CD4-positive, CD25-positive, alpha-beta regulatory T cell (primary cell): ENCODE results near the gene TMEM248. TPM values are rescaled to one million over a fixed set of nuclear protein-coding genes. Genes with fewer than 3 reads are reported as not detected.

ENCODE experiments used
- ATAC-seq, 2 donors: fragments of 150-1000 bp; cut with Tn5 transposase; one replicate each; pipeline ENCODE4 v1.10.0; 2021; ENCODE audit warnings: low read depth in 2 of 2, moderate number of reproducible peaks in 2 of 2, moderate library complexity in 1 of 2
- DNase-seq, 3 donors: peaks; one replicate each; pipeline versions ENCODE4 v3.0.0 to v3.0.0-alpha.2; 2012 to 2022; ENCODE audit warnings: mixed read lengths in 1 of 3
- H3K27ac ChIP-seq: one replicate; pipeline ENCODE4 v1.7.0; 2013; ENCODE audit warnings: mild to moderate bottlenecking, low read length; ENCODE audit not compliant: insufficient read depth, poor library complexity, severe bottlenecking
- H3K27me3 ChIP-seq: one replicate; pipeline ENCODE4 v1.7.0; 2013; ENCODE audit warnings: low read length; ENCODE audit not compliant: control insufficient read depth, insufficient read depth
- H3K36me3 ChIP-seq: one replicate; pipeline ENCODE4 v1.7.0; 2013; ENCODE audit warnings: mild to moderate bottlenecking, low read length, moderate library complexity; ENCODE audit not compliant: control insufficient read depth, insufficient read depth
- H3K4me1 ChIP-seq: 2 replicates; pipeline ENCODE4 v1.7.0; 2013; ENCODE audit warnings: mild to moderate bottlenecking, low read length; ENCODE audit not compliant: insufficient read depth, control insufficient read depth, poor library complexity, severe bottlenecking
- H3K4me3 ChIP-seq: one replicate; pipeline ENCODE4 v1.7.0; 2013; ENCODE audit warnings: low read depth, mild to moderate bottlenecking, low read length, moderate library complexity
- H3K9me3 ChIP-seq, 2 experiments: 1 replicate in 1 of 2; 2 replicates in 1 of 2; pipeline ENCODE4 v1.7.0; 2013; ENCODE audit warnings: low read length in 2 of 2, mild to moderate bottlenecking in 1 of 2, moderate library complexity in 1 of 2; ENCODE audit not compliant: control insufficient read depth in 2 of 2
- H3K27ac Mint-ChIP-seq, 3 donors: one replicate each; pipeline ENCODE4 v1.8.0; 2020 to 2022; ENCODE audit warnings: mild to moderate bottlenecking in 3 of 3, mixed read lengths in 3 of 3, moderate library complexity in 2 of 3
- H3K27me3 Mint-ChIP-seq: one replicate; pipeline ENCODE4 v1.8.0; 2022; ENCODE audit warnings: mild to moderate bottlenecking, mixed read lengths
- H3K36me3 Mint-ChIP-seq: one replicate; pipeline ENCODE4 v1.8.0; 2020; ENCODE audit warnings: mixed read lengths
- H3K4me1 Mint-ChIP-seq, 4 donors: one replicate each; pipeline ENCODE4 v1.8.0; 2020 to 2022; ENCODE audit warnings: mixed read lengths in 4 of 4, mild to moderate bottlenecking in 1 of 4
- H3K4me3 Mint-ChIP-seq, 4 donors: one replicate each; pipeline ENCODE4 v1.8.0; 2020 to 2022; ENCODE audit warnings: mild to moderate bottlenecking in 4 of 4, mixed read lengths in 4 of 4, moderate library complexity in 3 of 4
- H3K9me3 Mint-ChIP-seq, 7 donors: one replicate each; pipeline ENCODE4 v1.8.0; 2020 to 2022; ENCODE audit warnings: mixed read lengths in 7 of 7, mild to moderate bottlenecking in 3 of 7, moderate library complexity in 2 of 7
- polyA plus RNA-seq, 4 donors: library from polyadenylated mRNA; unstranded; fragments of 300-500 nt; fragmentation: Illumina TruSeq; gene quantifications; one replicate each; pipeline ENCODE4 v1.2.3, GENCODE V29; 2021
- total RNA-seq: library from RNA; stranded (reverse); gene quantifications from one replicate; pipeline ENCODE4 v1.2.3, GENCODE V29; 2022

TMEM248 gene
- total and polyA plus RNA-seq, 5 donors from 2014 or later, result 87.3 to 152 (median 108) TPM

DNA sequence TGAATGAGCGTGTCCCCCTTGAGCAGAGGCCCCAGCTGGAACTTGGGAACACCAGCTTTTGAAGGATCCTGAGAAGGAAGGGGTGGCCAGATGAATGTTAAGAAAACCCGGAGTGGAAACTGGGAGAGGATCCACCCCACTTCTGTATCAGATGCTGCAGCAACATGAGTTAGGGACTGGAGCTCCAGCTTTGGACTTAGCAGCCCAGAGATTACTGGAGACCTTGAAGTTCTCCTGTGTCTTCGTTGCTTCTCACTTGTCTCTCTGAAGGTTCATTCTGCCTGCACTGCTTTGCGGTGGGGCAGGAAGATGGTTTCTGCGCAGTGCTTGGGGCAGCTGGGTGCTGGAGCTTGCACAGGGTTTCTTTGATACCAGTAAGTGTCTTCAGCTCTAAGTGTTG, 9.3 kb downstream of the TMEM248 start:
- peaks cover 15% of the 10 kb centered on the region for H3K36me3 Mint-ChIP-seq
- DNase-seq, result no peak

GRCh38 chr7:66933469-66933868, 12.4 kb downstream of the TMEM248 start:
- H3K36me3 ChIP-seq, result peaks cover 19% of the 10 kb centered on the region
- DNase-seq (no peak), ATAC-seq (no peak)
- Mint-ChIP-seq H3K36me3 (peaks cover 4% of the 10 kb centered on the region), H3K4me1 (peaks cover 40 to 86% (median 60%) of the 10 kb centered on the region in 4 donors), H3K27me3 (no peaks in the 10 kb centered on the region), H3K27ac (peak overlapping the region; percentile 66 to 83 (median 75)), H3K4me3 (peak overlapping the region in 1 of 4 donors; percentile 6), H3K9me3 (no peaks in the 10 kb centered on the region)
- H3K27me3 ChIP-seq, result no peaks in the 10 kb centered on the region
- peaks cover 32% of the 10 kb centered on the region for H3K4me1 ChIP-seq
- H3K27ac ChIP-seq, result no peak overlapping the region
- no peak overlapping the region for H3K4me3 ChIP-seq
- no peaks in the 10 kb centered on the region for H3K9me3 ChIP-seq

More for the DNA sequence above, 9.3 kb downstream of the TMEM248 start:
- H3K36me3 ChIP-seq, result peaks cover 21% of the 10 kb centered on the region
- Mint-ChIP-seq H3K27ac (no peak overlapping the region), H3K4me3 (peak overlapping the region in 2 of 4 donors; percentile 35 to 63), H3K9me3 (peaks cover 0 to under 1% (median 0%) of the 10 kb centered on the region in 7 donors), H3K27me3 (no peaks in the 10 kb centered on the region), H3K4me1 (peaks cover 22 to 83% (median 57%) of the 10 kb centered on the region in 4 donors)
- H3K4me1 ChIP-seq, result peaks cover 32% of the 10 kb centered on the region
- ATAC-seq, result no peak
- H3K9me3 ChIP-seq, result no peaks in the 10 kb centered on the region
- H3K27ac ChIP-seq, result no peak overlapping the region
- no peaks in the 10 kb centered on the region for H3K27me3 ChIP-seq
- H3K4me3 ChIP-seq, result no peak overlapping the region

- Mint-ChIP-seq H3K27ac (no peak overlapping the region), H3K36me3 (peaks cover 17% of the 10 kb centered on the region), H3K27me3 (no peaks in the 10 kb centered on the region), H3K4me1 (peaks cover 45 to 62% (median 52%) of the 10 kb centered on the region in 4 donors), H3K4me3 (peak overlapping the region in 1 of 4 donors; percentile 4), H3K9me3 (no peaks in the 10 kb centered on the region)
- H3K4me3 ChIP-seq, result no peak overlapping the region
- no peaks in the 10 kb centered on the region for H3K9me3 ChIP-seq
- ATAC-seq (no peak), DNase-seq (no peak)
- peaks cover 4% of the 10 kb centered on the region for H3K4me1 ChIP-seq
- H3K27ac ChIP-seq, result no peak overlapping the region
- H3K36me3 ChIP-seq, result peaks cover 29% of the 10 kb centered on the region
- H3K27me3 ChIP-seq, result no peaks in the 10 kb centered on the region
These were observed 16.9 kb downstream of the TMEM248 start for GRCh38 chr7:66937940-66938339.

DNA sequence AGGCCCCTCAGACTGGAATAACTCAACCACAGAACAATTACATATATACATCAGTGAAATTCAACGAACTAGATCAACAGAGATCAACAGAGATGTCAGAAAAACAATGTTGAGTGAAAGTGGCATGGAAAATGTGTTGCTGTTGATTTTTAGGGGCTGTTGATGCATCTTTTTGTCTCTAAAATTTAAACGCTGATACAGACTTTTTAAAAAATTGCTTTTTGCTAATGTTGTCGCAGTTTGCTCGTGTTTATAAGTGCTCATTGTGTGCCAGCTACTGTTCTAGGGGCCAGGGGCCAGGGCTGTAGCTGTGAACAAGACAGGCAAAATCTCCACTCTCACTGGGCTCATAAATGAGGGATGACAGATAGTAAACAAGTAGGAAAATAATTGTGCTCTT, 18.3 kb downstream of the TMEM248 start:
- peaks cover 40 to 50% (median 42%) of the 10 kb centered on the region in 4 donors for H3K4me1 Mint-ChIP-seq
- H3K4me1 ChIP-seq, result no peaks in the 10 kb centered on the region
- no peak overlapping the region for H3K4me3 ChIP-seq

DNA sequence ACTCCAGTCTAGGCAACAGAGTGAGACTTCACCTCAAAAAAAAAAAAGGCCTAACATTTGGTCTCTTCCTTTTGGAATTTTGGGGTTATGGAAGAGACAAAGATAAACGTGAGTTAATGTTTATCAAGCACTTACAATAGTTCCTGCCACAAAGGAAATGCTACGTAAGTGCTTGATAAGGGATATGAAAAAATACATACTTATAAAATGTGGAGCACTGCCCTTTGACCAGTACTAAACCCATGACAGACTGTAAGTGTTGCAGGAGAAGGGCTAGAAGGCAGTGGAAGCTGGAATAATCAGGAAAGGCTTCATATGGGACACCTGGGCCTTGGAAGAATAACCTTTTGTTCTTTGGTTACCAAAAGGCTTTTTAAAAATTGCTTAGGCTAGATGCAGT, 25.5 kb downstream of the TMEM248 start:
- no peak overlapping the region for H3K4me3 ChIP-seq
- peaks cover 0 to 6% (median 0%) of the 10 kb centered on the region in 4 donors for H3K4me1 Mint-ChIP-seq
- no peaks in the 10 kb centered on the region for H3K27me3 Mint-ChIP-seq
- H3K4me1 ChIP-seq, result no peaks in the 10 kb centered on the region
- H3K27ac Mint-ChIP-seq, result no peak overlapping the region
- H3K36me3 ChIP-seq, result peaks cover 83% of the 10 kb centered on the region
- H3K36me3 Mint-ChIP-seq, result peaks cover 38% of the 10 kb centered on the region
- no peaks in the 10 kb centered on the region for H3K9me3 ChIP-seq
- no peaks in the 10 kb centered on the region for H3K27me3 ChIP-seq
- no peak overlapping the region for H3K4me3 Mint-ChIP-seq
- H3K27ac ChIP-seq, result no peak overlapping the region
- H3K9me3 Mint-ChIP-seq, result no peaks in the 10 kb centered on the region
- no peak for DNase-seq
- no peak for ATAC-seq

More for the DNA sequence above, 18.3 kb downstream of the TMEM248 start:
- Mint-ChIP-seq H3K4me3 (no peak overlapping the region), H3K9me3 (no peaks in the 10 kb centered on the region), H3K27ac (peak overlapping the region in 2 of 3 donors; percentile 20 to 35), H3K36me3 (peaks cover 18% of the 10 kb centered on the region), H3K27me3 (no peaks in the 10 kb centered on the region)
- DNase-seq, result no peak
- Histone ChIP-seq H3K27ac (no peak overlapping the region), H3K27me3 (no peaks in the 10 kb centered on the region), H3K36me3 (peaks cover 37% of the 10 kb centered on the region), H3K9me3 (no peaks in the 10 kb centered on the region)
- no peak for ATAC-seq

DNA sequence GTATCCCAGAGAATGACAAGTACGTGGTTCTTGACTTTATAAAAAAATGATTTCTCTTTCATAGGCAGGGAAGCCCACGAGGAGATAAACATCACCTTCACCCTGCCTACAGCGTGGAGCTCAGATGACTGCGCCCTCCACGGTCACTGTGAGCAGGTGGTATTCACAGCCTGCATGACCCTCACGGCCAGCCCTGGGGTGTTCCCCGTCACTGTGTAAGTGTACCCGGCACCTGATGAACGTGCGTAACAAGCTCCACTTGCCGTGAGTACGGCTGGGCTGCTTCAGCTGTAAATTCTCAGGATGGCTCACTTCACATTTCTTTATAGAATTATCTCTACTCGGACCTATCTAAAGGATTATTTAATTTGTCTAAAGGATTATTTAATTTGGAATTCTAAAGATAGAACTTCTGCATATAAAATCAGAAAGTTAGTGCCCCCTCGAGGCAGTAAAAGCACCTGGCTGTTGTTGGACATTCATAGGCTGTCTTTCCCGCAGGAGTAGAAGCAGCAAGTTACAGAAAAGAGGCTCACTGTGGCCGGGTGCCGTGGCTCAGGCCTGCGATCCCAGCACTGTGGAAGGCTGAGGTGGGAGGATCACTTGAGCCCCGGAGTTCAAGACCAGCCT, 27.6 kb downstream of the TMEM248 start:
- peak overlapping the region in 1 of 3 donors; percentile 47 for H3K27ac Mint-ChIP-seq
- ATAC-seq, result no peak

GRCh38 chr7:66950311-66950710, 29.3 kb downstream of the TMEM248 start:
- DNase-seq (no peak), ATAC-seq (no peak)
- H3K9me3 Mint-ChIP-seq, result no peaks in the 10 kb centered on the region
- H3K4me3 ChIP-seq, result no peak overlapping the region
- no peak overlapping the region for H3K27ac ChIP-seq
- no peak overlapping the region for H3K4me3 Mint-ChIP-seq
- no peak overlapping the region for H3K27ac Mint-ChIP-seq
- no peaks in the 10 kb centered on the region for H3K9me3 ChIP-seq
- no peaks in the 10 kb centered on the region for H3K27me3 Mint-ChIP-seq
- peaks cover 39% of the 10 kb centered on the region for H3K36me3 Mint-ChIP-seq
- H3K4me1 Mint-ChIP-seq, result no peaks in the 10 kb centered on the region
- peaks cover 85% of the 10 kb centered on the region for H3K36me3 ChIP-seq
- no peaks in the 10 kb centered on the region for H3K4me1 ChIP-seq
- no peaks in the 10 kb centered on the region for H3K27me3 ChIP-seq

More for the DNA sequence above, 27.6 kb downstream of the TMEM248 start:
- H3K9me3 ChIP-seq, result no peaks in the 10 kb centered on the region
- no peak overlapping the region for H3K4me3 ChIP-seq
- Mint-ChIP-seq H3K4me1 (no peaks in the 10 kb centered on the region), H3K4me3 (no peak overlapping the region), H3K9me3 (no peaks in the 10 kb centered on the region), H3K27me3 (no peaks in the 10 kb centered on the region), H3K36me3 (peaks cover 41% of the 10 kb centered on the region)
- no peak for DNase-seq
- peaks cover 81% of the 10 kb centered on the region for H3K36me3 ChIP-seq
- H3K27me3 ChIP-seq, result no peaks in the 10 kb centered on the region
- no peak overlapping the region for H3K27ac ChIP-seq
- H3K4me1 ChIP-seq, result no peaks in the 10 kb centered on the region

- H3K27me3 ChIP-seq, result no peaks in the 10 kb centered on the region
- no peak overlapping the region for H3K27ac ChIP-seq
- no peak for DNase-seq
- no peaks in the 10 kb centered on the region for H3K9me3 ChIP-seq
- peaks cover 87% of the 10 kb centered on the region for H3K36me3 ChIP-seq
- H3K4me3 ChIP-seq, result no peak overlapping the region
- peaks cover 40% of the 10 kb centered on the region for H3K36me3 Mint-ChIP-seq
- ATAC-seq, result no peak
- H3K27me3 Mint-ChIP-seq, result no peaks in the 10 kb centered on the region
- H3K4me3 Mint-ChIP-seq, result no peak overlapping the region
- H3K27ac Mint-ChIP-seq, result no peak overlapping the region
- no peaks in the 10 kb centered on the region for H3K4me1 Mint-ChIP-seq
- no peaks in the 10 kb centered on the region for H3K4me1 ChIP-seq
- H3K9me3 Mint-ChIP-seq, result no peaks in the 10 kb centered on the region
These were observed 29.7 kb downstream of the TMEM248 start for GRCh38 chr7:66950763-66951162.
